Measurements from ENCODE around the gene PHF11. TPM values are rescaled to one million over a fixed set of nuclear protein-coding genes. Genes with fewer than 3 reads are reported as not detected.

PHF11 gene
- total and polyA plus RNA-seq, 2 experiments from 2014 or later: 7.4 to 13.5 TPM

- no peak for TF ChIP-seq CTCF (conservative IDR thresholded peaks at IDR 0.05; ENCODE audit: low read depth in 2 of 2)
These were observed 2.5 kb downstream of the PHF11 start (continued) for GRCh38 chr13:49498206-49498605.

DNA sequence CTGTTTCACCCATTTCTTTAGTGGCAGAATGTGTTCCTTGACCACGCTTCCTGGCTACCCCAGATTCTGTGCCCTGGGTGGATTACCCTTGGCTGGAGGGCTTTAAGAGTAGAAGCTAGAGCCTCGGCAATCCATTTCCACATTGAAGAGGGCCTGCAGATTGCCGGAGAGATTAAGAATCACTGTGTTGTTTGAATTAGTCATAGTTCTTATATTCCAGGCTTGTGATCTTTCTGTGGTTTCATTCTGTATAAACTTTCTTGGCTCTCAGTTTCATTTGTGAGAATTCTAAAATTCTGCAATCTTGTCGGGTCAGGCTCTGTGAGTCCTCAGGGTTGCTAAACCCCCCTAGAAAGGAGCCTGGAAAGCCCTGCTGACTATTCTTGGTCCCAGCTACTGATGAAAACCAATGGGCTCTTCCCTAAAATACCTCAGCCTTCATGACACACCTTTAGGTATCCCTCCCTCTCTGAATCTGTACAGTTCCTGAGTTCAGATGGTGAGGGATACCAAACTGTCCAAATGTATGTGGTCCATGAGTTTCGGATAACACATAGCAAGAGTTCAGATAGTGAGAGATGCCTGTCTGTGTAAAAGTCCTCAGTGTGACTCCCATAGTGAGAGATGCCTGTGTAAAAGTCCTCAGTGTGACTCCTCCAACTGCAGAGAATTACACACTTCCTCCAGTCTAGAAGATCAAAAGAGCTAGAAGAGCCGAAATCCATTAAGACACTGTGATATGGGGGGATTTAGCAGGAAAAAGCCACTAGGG, 4.3 kb downstream of the PHF11 start:
- no peaks in the 10 kb centered on the region for H3K4me1 ChIP-seq (ENCODE audit: insufficient read depth)
- Mint-ChIP-seq H3K4me3 (no peak overlapping the region), H3K27me3 (ENCODE audit: insufficient read depth, low read depth, poor library complexity) (peaks cover 11% of the 10 kb centered on the region), H3K27ac (no peak overlapping the region), H3K36me3 (ENCODE audit: low read depth) (no peaks in the 10 kb centered on the region), H3K9me3 (no peaks in the 10 kb centered on the region), H3K4me1 (peaks cover 3% of the 10 kb centered on the region; the same call in 1 of the 3 replicates)
- no peak overlapping the region for H3K4me2 ChIP-seq
- no peaks in the 10 kb centered on the region for H4K20me1 ChIP-seq (replicated peaks; ENCODE audit: insufficient read depth)
- no peak overlapping the region for H2AFZ ChIP-seq
- no peak for TF ChIP-seq POLR2AphosphoS5 (IDR thresholded peaks at IDR 0.05; ENCODE audit: low read depth)
- TF ChIP-seq, protein P1, sequence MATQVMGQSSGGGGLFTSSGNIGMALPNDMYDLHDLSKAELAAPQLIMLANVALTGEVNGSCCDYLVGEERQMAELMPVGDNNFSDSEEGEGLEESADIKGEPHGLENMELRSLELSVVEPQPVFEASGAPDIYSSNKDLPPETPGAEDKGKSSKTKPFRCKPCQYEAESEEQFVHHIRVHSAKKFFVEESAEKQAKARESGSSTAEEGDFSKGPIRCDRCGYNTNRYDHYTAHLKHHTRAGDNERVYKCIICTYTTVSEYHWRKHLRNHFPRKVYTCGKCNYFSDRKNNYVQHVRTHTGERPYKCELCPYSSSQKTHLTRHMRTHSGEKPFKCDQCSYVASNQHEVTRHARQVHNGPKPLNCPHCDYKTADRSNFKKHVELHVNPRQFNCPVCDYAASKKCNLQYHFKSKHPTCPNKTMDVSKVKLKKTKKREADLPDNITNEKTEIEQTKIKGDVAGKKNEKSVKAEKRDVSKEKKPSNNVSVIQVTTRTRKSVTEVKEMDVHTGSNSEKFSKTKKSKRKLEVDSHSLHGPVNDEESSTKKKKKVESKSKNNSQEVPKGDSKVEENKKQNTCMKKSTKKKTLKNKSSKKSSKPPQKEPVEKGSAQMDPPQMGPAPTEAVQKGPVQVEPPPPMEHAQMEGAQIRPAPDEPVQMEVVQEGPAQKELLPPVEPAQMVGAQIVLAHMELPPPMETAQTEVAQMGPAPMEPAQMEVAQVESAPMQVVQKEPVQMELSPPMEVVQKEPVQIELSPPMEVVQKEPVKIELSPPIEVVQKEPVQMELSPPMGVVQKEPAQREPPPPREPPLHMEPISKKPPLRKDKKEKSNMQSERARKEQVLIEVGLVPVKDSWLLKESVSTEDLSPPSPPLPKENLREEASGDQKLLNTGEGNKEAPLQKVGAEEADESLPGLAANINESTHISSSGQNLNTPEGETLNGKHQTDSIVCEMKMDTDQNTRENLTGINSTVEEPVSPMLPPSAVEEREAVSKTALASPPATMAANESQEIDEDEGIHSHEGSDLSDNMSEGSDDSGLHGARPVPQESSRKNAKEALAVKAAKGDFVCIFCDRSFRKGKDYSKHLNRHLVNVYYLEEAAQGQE (IDR thresholded peaks at IDR 0.05; ENCODE audit: unreplicated experiment): no peak
- no peak for TF ChIP-seq EZH2phosphoT487 (IDR thresholded peaks at IDR 0.05; ENCODE audit: unreplicated experiment)
- TF ChIP-seq JUNB (IDR thresholded peaks at IDR 0.05; ENCODE audit: unreplicated experiment): no peak
- no peak for TF ChIP-seq NANOG (IDR thresholded peaks at IDR 0.05; ENCODE audit: borderline replicate concordance)
- TF ChIP-seq EZH2 (IDR thresholded peaks at IDR 0.05; ENCODE audit: low read depth, unreplicated experiment): no peak
- TF ChIP-seq CTCF (conservative IDR thresholded peaks at IDR 0.05; ENCODE audit: low read depth in 2 of 2): no peak
- no peak for TF ChIP-seq CREB1 (CRISPR knock-in tag; IDR thresholded peaks at IDR 0.05; ENCODE audit: low read depth)
- no peak for TF ChIP-seq ZNF331 (CRISPR knock-in tag; IDR thresholded peaks at IDR 0.05; ENCODE audit: low read depth)
- TF ChIP-seq, protein P2, sequence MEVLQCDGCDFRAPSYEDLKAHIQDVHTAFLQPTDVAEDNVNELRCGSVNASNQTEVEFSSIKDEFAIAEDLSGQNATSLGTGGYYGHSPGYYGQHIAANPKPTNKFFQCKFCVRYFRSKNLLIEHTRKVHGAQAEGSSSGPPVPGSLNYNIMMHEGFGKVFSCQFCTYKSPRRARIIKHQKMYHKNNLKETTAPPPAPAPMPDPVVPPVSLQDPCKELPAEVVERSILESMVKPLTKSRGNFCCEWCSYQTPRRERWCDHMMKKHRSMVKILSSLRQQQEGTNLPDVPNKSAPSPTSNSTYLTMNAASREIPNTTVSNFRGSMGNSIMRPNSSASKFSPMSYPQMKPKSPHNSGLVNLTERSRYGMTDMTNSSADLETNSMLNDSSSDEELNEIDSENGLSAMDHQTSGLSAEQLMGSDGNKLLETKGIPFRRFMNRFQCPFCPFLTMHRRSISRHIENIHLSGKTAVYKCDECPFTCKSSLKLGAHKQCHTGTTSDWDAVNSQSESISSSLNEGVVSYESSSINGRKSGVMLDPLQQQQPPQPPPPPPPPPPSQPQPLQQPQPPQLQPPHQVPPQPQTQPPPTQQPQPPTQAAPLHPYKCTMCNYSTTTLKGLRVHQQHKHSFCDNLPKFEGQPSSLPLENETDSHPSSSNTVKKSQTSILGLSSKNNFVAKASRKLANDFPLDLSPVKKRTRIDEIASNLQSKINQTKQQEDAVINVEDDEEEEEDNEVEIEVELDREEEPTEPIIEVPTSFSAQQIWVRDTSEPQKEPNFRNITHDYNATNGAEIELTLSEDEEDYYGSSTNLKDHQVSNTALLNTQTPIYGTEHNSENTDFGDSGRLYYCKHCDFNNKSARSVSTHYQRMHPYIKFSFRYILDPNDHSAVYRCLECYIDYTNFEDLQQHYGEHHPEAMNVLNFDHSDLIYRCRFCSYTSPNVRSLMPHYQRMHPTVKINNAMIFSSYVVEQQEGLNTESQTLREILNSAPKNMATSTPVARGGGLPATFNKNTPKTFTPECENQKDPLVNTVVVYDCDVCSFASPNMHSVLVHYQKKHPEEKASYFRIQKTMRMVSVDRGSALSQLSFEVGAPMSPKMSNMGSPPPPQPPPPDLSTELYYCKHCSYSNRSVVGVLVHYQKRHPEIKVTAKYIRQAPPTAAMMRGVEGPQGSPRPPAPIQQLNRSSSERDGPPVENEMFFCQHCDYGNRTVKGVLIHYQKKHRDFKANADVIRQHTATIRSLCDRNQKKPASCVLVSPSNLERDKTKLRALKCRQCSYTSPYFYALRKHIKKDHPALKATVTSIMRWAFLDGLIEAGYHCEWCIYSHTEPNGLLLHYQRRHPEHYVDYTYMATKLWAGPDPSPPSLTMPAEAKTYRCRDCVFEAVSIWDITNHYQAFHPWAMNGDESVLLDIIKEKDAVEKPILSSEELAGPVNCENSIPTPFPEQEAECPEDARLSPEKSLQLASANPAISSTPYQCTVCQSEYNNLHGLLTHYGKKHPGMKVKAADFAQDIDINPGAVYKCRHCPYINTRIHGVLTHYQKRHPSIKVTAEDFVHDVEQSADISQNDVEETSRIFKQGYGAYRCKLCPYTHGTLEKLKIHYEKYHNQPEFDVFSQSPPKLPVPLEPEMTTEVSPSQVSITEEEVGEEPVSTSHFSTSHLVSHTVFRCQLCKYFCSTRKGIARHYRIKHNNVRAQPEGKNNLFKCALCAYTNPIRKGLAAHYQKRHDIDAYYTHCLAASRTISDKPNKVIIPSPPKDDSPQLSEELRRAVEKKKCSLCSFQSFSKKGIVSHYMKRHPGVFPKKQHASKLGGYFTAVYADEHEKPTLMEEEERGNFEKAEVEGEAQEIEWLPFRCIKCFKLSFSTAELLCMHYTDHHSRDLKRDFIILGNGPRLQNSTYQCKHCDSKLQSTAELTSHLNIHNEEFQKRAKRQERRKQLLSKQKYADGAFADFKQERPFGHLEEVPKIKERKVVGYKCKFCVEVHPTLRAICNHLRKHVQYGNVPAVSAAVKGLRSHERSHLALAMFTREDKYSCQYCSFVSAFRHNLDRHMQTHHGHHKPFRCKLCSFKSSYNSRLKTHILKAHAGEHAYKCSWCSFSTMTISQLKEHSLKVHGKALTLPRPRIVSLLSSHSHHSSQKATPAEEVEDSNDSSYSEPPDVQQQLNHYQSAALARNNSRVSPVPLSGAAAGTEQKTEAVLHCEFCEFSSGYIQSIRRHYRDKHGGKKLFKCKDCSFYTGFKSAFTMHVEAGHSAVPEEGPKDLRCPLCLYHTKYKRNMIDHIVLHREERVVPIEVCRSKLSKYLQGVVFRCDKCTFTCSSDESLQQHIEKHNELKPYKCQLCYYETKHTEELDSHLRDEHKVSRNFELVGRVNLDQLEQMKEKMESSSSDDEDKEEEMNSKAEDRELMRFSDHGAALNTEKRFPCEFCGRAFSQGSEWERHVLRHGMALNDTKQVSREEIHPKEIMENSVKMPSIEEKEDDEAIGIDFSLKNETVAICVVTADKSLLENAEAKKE (CRISPR knock-in tag; IDR thresholded peaks at IDR 0.05): no peak
- DNase-seq (ENCODE audit: low spot score) (no peak), ATAC-seq (no peak)
- peaks cover 5% of the 10 kb centered on the region; the same call in 1 of the 2 replicates for H3F3A ChIP-seq (replicated peaks; ENCODE audit: low read depth)
- no peaks in the 10 kb centered on the region for H3K9me2 ChIP-seq (ENCODE audit: insufficient read depth)
- no peak overlapping the region for H3K27ac ChIP-seq (ENCODE audit: low read depth)
- H3K27me3 ChIP-seq (ENCODE audit: insufficient read depth): no peaks in the 10 kb centered on the region
- no peak overlapping the region for H3K4me3 ChIP-seq
- no peaks in the 10 kb centered on the region for H3K79me2 ChIP-seq (replicated peaks; ENCODE audit: insufficient read depth)
- no peaks in the 10 kb centered on the region for H3K36me3 ChIP-seq (ENCODE audit: insufficient read depth)

All from GM23338 (cell line).